B cell (primary cell): Measurements from ENCODE around the gene PDZD7.

ENCODE experiments used
- CTCF ChIP-seq: fragments of 200-600 bp; IDR thresholded peaks from one replicate; pipeline ENCODE4 v1.8.0; 2022; ENCODE audit warnings: antibody characterized with exemption, mild to moderate bottlenecking
- EZH2 ChIP-seq: IDR thresholded peaks from 2 replicates; pipeline ENCODE4 v1.6.1; 2012; ENCODE audit warnings: borderline replicate concordance, low read depth, mild to moderate bottlenecking, moderate library complexity, low read length; ENCODE audit not compliant: insufficient read depth, poor library complexity, severe bottlenecking

- TF ChIP-seq CTCF, result no peak
- no peak for TF ChIP-seq EZH2
Observed at GRCh38 chr10:101056365-101057151, 25.6 kb upstream of the PDZD7 start.
